PC-3 (cell line): Measurements from ENCODE around the gene STAT5B. TPM values are rescaled to one million over a fixed set of nuclear protein-coding genes. Genes with fewer than 3 reads are reported as not detected.

Source experiments
- ATAC-seq: fragments of 200-7000 bp; cut with Tn5 transposase; 2 replicates; pipeline ENCODE4 v1.9.1; 2020; ENCODE audit warnings: mild to moderate bottlenecking, moderate library complexity
- BruUV-seq: library from RNA; stranded (reverse); fragments of 400-500 nt; replicated peaks from 2 replicates; lab custom pipeline; 2021; lab: Mats Ljungman, UMichigan
- CTCF ChIA-PET: fragments of 300-600 bp; sonication (Branson Sonifier 250); formaldehyde crosslinking; loops from one replicate; lab custom pipeline; 2022; ENCODE audit warnings: antibody characterized with exemption; lab: Charles Lee
- POLR2A ChIA-PET: fragments of 300-600 bp; sonication (Branson Sonifier 250); formaldehyde crosslinking; loops from one replicate; lab custom pipeline; 2022; ENCODE audit warnings: antibody characterized with exemption; ENCODE audit not compliant: unreplicated experiment; lab: Charles Lee
- DNase-seq: peaks from one replicate; pipeline ENCODE4 v3.0.0-alpha.2; 2015
- H2AFZ ChIP-seq: fragments of 300-600 bp; sonication (generic); 2 replicates; pipeline ENCODE4 v1.6.0; 2016; ENCODE audit warnings: antibody characterized with exemption, low read length
- H3F3A ChIP-seq: fragments of 300-600 bp; sonication (generic); one replicate; pipeline ENCODE4 v1.6.0; 2017; ENCODE audit warnings: antibody characterized with exemption, low read length, control low read depth, mild to moderate bottlenecking; ENCODE audit not compliant: unreplicated experiment
- H3K27ac ChIP-seq: fragments of 300-600 bp; sonication (generic); 2 replicates; pipeline ENCODE4 v1.5.1; 2016; ENCODE audit warnings: mild to moderate bottlenecking, low read length
- H3K27me3 ChIP-seq: fragments of 300-600 bp; sonication (generic); 2 replicates; pipeline ENCODE4 v1.6.1; 2016; ENCODE audit warnings: low read length, mixed read lengths
- H3K36me3 ChIP-seq: fragments of 300-600 bp; sonication (generic); 2 replicates; pipeline ENCODE4 v1.6.1; 2016; ENCODE audit warnings: low read depth, mixed run types, low read length, mixed read lengths
- H3K4me1 ChIP-seq: fragments of 300-600 bp; sonication (generic); 2 replicates; pipeline ENCODE4 v1.5.1; 2016; ENCODE audit warnings: low read length; ENCODE audit not compliant: insufficient read depth
- H3K4me2 ChIP-seq: fragments of 300-600 bp; sonication (generic); 2 replicates; pipeline ENCODE4 v1.6.0; 2016; ENCODE audit warnings: low read length
- H3K4me3 ChIP-seq: fragments of 300-600 bp; sonication (generic); 2 replicates; pipeline ENCODE4 v1.5.1; 2016; ENCODE audit warnings: mild to moderate bottlenecking, low read length, mixed read lengths
- H3K79me2 ChIP-seq: fragments of 300-600 bp; sonication (generic); 2 replicates; pipeline ENCODE4 v1.6.1; 2017; ENCODE audit warnings: low read length, mixed read lengths
- H3K9ac ChIP-seq: fragments of 300-600 bp; sonication (generic); 2 replicates; pipeline ENCODE4 v1.6.0; 2016; ENCODE audit warnings: mild to moderate bottlenecking, low read length
- H3K9me2 ChIP-seq: fragments of 300-600 bp; sonication (generic); replicated peaks from 2 replicates; pipeline ENCODE4 v1.6.1; 2016; ENCODE audit warnings: mixed run types, low read length, mixed read lengths
- H3K9me3 ChIP-seq: fragments of 300-600 bp; sonication (generic); 2 replicates; pipeline ENCODE4 v1.6.1; 2016; ENCODE audit warnings: low read length, mixed read lengths
- H4K20me1 ChIP-seq: fragments of 300-600 bp; sonication (generic); 2 replicates; pipeline ENCODE4 v1.6.1; 2016; ENCODE audit warnings: low read length, mixed read lengths
- CTCF ChIP-seq: fragments of 300-600 bp; sonication (generic); conservative IDR thresholded peaks from 2 replicates; pipeline ENCODE4 v1.5.1; 2017; ENCODE audit warnings: antibody characterized with exemption, low read depth, mild to moderate bottlenecking, low read length
- EZH2 ChIP-seq: fragments of 300-600 bp; sonication (generic); IDR thresholded peaks from one replicate; pipeline ENCODE4 v1.6.1; 2017; ENCODE audit warnings: antibody characterized with exemption, mild to moderate bottlenecking, low read length; ENCODE audit not compliant: unreplicated experiment
- EZH2phosphoT487 ChIP-seq: fragments of 300-600 bp; sonication (generic); IDR thresholded peaks from 2 replicates; pipeline ENCODE4 v1.6.1; 2018; ENCODE audit warnings: mild to moderate bottlenecking, antibody characterized with exemption, low read length, borderline replicate concordance
- intact Hi-C: fragments of 100-400 bp; cut with micrococcal nuclease; formaldehyde crosslinking; loops from 2 replicates; pipeline ENCODE4 v1.9.0; 2023
- total RNA-seq: library from RNA; depleted of rRNA; stranded (reverse); fragments of >200 nt; gene quantifications from 2 replicates; pipeline ENCODE4 v1.2.3, GENCODE V29; 2014

Gene STAT5B
- total RNA-seq, 1 experiment from 2014 or later = not detected

GRCh38 chr17:42313773-42314566 is 37.8 kb upstream of the STAT5B start:
- BruUV-seq = no TSS peak
- Histone ChIP-seq H3K4me3 (no peak overlapping the region), H3K9ac (no peak overlapping the region), H3K4me2 (no peak overlapping the region), H3K9me2 (no peaks in the 10 kb centered on the region), H3K27me3 (no peaks in the 10 kb centered on the region), H2AFZ (no peak overlapping the region), H3K9me3 (no peaks in the 10 kb centered on the region), H3K79me2 (no peaks in the 10 kb centered on the region), H3K27ac (no peak overlapping the region), H3K36me3 (no peaks in the 10 kb centered on the region), H3K4me1 (no peaks in the 10 kb centered on the region), H4K20me1 (no peaks in the 10 kb centered on the region), H3F3A (no peaks in the 10 kb centered on the region)
- POLR2A ChIA-PET = no interaction called here
- TF ChIP-seq EZH2 = no peak
- no peak for TF ChIP-seq CTCF
- no peak for TF ChIP-seq EZH2phosphoT487
- DNase-seq = no peak
- CTCF ChIA-PET = no interaction called here
- intact Hi-C loops = no loop called here
- no peak for ATAC-seq

- no peak for DNase-seq
- ChIA-PET POLR2A (no interaction called here), CTCF (no interaction called here)
- Histone ChIP-seq H3K9me2 (no peaks in the 10 kb centered on the region), H2AFZ (no peak overlapping the region), H3K9ac (no peak overlapping the region), H4K20me1 (no peaks in the 10 kb centered on the region), H3K36me3 (no peaks in the 10 kb centered on the region), H3K4me1 (no peaks in the 10 kb centered on the region), H3K27ac (no peak overlapping the region), H3F3A (no peaks in the 10 kb centered on the region), H3K4me2 (no peak overlapping the region), H3K9me3 (no peaks in the 10 kb centered on the region), H3K4me3 (no peak overlapping the region), H3K79me2 (no peaks in the 10 kb centered on the region), H3K27me3 (no peaks in the 10 kb centered on the region)
- no TSS peak for BruUV-seq
- ATAC-seq = no peak
- intact Hi-C loops = no loop called here
- no peak for TF ChIP-seq EZH2phosphoT487
- no peak for TF ChIP-seq EZH2
- TF ChIP-seq CTCF = no peak
These were observed 37.2 kb upstream of the STAT5B start for GRCh38 chr17:42313389-42313772.
